Dendritic cell treated with granulocyte-macrophage colony-stimulating factor and Interleukin-4, amounts not matched to agents 40 ng/mL and 50 ng/mL, for 4 days (primary cell): ENCODE measurements around the gene JADE1.

ENCODE experiments used
- H3K27ac Mint-ChIP-seq: one replicate; pipeline ENCODE4 v1.8.0; 2022; ENCODE audit warnings: mild to moderate bottlenecking, mixed read lengths
- H3K27me3 Mint-ChIP-seq: one replicate; pipeline ENCODE4 v1.8.0; 2022; ENCODE audit warnings: mild to moderate bottlenecking, mixed read lengths
- H3K36me3 Mint-ChIP-seq: one replicate; pipeline ENCODE4 v1.8.0; 2022; ENCODE audit warnings: low read depth, mixed read lengths
- H3K4me1 Mint-ChIP-seq: one replicate; pipeline ENCODE4 v1.8.0; 2022; ENCODE audit warnings: low read depth, mixed read lengths
- H3K4me3 Mint-ChIP-seq: one replicate; pipeline ENCODE4 v1.8.0; 2022; ENCODE audit warnings: mild to moderate bottlenecking, moderate library complexity, mixed read lengths
- H3K9me3 Mint-ChIP-seq: one replicate; pipeline ENCODE4 v1.8.0; 2022; ENCODE audit warnings: mixed read lengths
- intact Hi-C: fragments of 100-400 bp; cut with micrococcal nuclease; formaldehyde crosslinking; loops from one replicate; pipeline ENCODE4 v1.15.0; 2022

Gene JADE1

GRCh38 chr4:128793859-128794672 is 15.4 kb upstream of the JADE1 start:
- Mint-ChIP-seq H3K4me3 (no peak overlapping the region), H3K4me1 (peaks cover 8% of the 10 kb centered on the region), H3K9me3 (no peaks in the 10 kb centered on the region), H3K36me3 (no peaks in the 10 kb centered on the region), H3K27me3 (no peaks in the 10 kb centered on the region), H3K27ac (no peak overlapping the region)
- intact Hi-C loops = no loop called here

- intact Hi-C loops = no loop called here
- Mint-ChIP-seq H3K9me3 (no peaks in the 10 kb centered on the region), H3K27me3 (no peaks in the 10 kb centered on the region), H3K4me3 (no peak overlapping the region), H3K36me3 (no peaks in the 10 kb centered on the region), H3K4me1 (peaks cover 8% of the 10 kb centered on the region), H3K27ac (no peak overlapping the region)
Measured at GRCh38 chr4:128796934-128797333, 12.6 kb upstream of the JADE1 start.

GRCh38 chr4:128800284-128800683 is 9.2 kb upstream of the JADE1 start:
- H3K4me3 Mint-ChIP-seq = no peak overlapping the region
- H3K27me3 Mint-ChIP-seq = no peaks in the 10 kb centered on the region
- H3K4me1 Mint-ChIP-seq = no peaks in the 10 kb centered on the region
- H3K36me3 Mint-ChIP-seq = no peaks in the 10 kb centered on the region
- H3K9me3 Mint-ChIP-seq = no peaks in the 10 kb centered on the region
- intact Hi-C loops = no loop called here
- H3K27ac Mint-ChIP-seq = no peak overlapping the region

DNA sequence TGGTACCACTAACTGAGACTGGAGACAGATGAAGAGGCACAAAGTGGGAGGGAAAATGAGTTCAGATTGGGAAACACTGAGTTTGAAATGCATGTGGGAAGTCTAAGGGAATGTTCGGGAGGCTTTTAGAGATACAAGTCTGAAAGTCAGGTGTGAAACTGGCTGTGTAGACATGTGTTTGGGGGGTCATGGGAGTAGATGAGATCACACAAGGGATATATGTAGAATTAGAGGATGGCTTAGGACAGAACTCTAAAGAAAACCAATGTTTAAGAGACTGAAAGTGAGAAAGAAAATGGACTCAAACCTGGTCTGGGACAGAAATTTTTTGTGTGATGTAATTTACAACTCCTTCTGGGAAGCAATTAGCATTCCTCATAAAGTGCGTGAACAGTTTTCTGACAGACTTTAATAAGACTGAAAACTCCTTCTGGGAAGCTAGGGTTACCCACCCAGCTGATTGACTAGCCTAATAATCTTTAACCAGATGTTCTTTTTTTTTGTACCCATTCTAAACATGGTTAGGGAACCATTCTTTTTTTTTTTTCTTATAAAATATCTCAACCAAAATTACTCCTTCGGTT is 8.7 kb upstream of the JADE1 start:
- Mint-ChIP-seq H3K4me3 (no peak overlapping the region), H3K27ac (no peak overlapping the region), H3K4me1 (no peaks in the 10 kb centered on the region), H3K36me3 (no peaks in the 10 kb centered on the region), H3K27me3 (no peaks in the 10 kb centered on the region), H3K9me3 (no peaks in the 10 kb centered on the region)
- intact Hi-C loops = no loop called here

DNA sequence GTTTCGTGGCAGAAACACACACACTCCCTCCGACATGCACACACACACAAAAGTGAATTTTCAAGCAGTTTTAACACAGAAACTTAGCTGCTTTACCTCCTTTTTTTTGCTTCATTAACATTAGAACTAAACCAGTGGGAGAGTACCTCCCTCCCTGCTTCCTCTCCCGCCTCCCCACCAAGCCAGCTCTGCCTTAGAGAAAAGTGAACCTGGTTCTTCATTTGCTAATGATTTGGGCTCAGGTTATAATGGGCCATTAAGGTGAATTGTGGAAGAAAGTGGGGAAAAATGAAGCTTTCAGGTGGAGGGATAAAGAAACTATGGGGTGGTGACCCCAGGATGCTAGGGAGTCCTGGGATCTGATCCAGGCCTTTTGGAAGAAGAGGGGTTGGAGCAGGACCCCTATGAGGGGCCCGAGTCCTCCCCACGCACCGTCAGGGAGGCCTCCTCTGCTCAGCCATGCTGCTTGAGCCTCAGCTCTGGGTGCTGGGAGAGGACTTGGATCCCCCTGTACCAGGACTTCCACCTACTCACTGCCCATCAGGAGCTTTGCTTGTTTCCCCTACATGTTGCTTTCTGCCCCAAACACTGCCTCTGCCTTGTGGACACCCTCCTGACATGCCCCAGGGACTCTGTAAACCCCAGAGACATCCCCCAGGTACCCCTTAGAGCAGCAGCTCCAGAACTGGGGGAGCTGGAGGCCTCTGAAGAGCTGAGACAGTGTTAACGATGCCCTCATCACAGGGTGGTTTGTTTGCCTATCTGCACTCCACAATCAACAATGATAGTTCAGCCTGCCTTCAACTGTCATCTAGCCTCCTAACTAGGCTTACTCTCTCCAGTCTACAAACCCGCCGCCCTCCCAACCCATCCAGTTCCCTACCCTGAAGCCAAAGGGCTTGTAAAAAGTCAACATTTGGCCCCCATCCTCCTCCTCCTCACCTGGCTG is 6.5 kb upstream of the JADE1 start:
- H3K4me3 Mint-ChIP-seq = no peak overlapping the region
- intact Hi-C loops = no loop called here
- H3K36me3 Mint-ChIP-seq = no peaks in the 10 kb centered on the region

GRCh38 chr4:128803783-128804182 is 5.7 kb upstream of the JADE1 start:
- Mint-ChIP-seq H3K27ac (no peak overlapping the region), H3K4me3 (no peak overlapping the region), H3K4me1 (no peaks in the 10 kb centered on the region), H3K27me3 (peaks cover 3% of the 10 kb centered on the region), H3K9me3 (no peaks in the 10 kb centered on the region), H3K36me3 (no peaks in the 10 kb centered on the region)
- intact Hi-C loops = no loop called here

More for the DNA sequence above, 6.5 kb upstream of the JADE1 start:
- Mint-ChIP-seq H3K4me1 (no peaks in the 10 kb centered on the region), H3K9me3 (no peaks in the 10 kb centered on the region), H3K27me3 (peaks cover 3% of the 10 kb centered on the region), H3K27ac (no peak overlapping the region)

GRCh38 chr4:128810331-128810870 is 901 bp downstream of the JADE1 start:
- Mint-ChIP-seq H3K27ac (peak overlapping the region; percentile 92), H3K4me1 (peaks cover 9% of the 10 kb centered on the region), H3K4me3 (peak overlapping the region; percentile 89), H3K36me3 (peaks cover 18% of the 10 kb centered on the region), H3K27me3 (peaks cover 3% of the 10 kb centered on the region), H3K9me3 (no peaks in the 10 kb centered on the region)
- intact Hi-C loops = loop anchor here (2.0 to 5.0 kb wide), 2 partner anchors 238 to 282 kb away; partner anchors contain the start of gene SCLT1

- H3K9me3 Mint-ChIP-seq = no peaks in the 10 kb centered on the region
- peaks cover 9% of the 10 kb centered on the region for H3K4me1 Mint-ChIP-seq
- peak overlapping the region; percentile 89 for H3K4me3 Mint-ChIP-seq
- H3K36me3 Mint-ChIP-seq = peaks cover 18% of the 10 kb centered on the region
- peaks cover 3% of the 10 kb centered on the region for H3K27me3 Mint-ChIP-seq
- intact Hi-C loops = loop anchor here (2.0 to 5.0 kb wide), 2 partner anchors 239 to 282 kb away; partner anchors contain the start of gene SCLT1
- H3K27ac Mint-ChIP-seq = peak overlapping the region; percentile 92
Measured at GRCh38 chr4:128810871-128811570, 1.5 kb downstream of the JADE1 start.

GRCh38 chr4:128811571-128812441 is 2.3 kb downstream of the JADE1 start:
- Mint-ChIP-seq H3K4me1 (peaks cover 9% of the 10 kb centered on the region), H3K27me3 (peaks cover 3% of the 10 kb centered on the region), H3K4me3 (peak overlapping the region; percentile 89), H3K27ac (peak overlapping the region; percentile 92), H3K9me3 (no peaks in the 10 kb centered on the region), H3K36me3 (peaks cover 25% of the 10 kb centered on the region)
- intact Hi-C loops = loop anchor here (1.0 to 5.0 kb wide), 4 partner anchors 51 to 525 kb away; partner anchors contain the start of genes PGRMC2 and SCLT1

GRCh38 chr4:128812442-128813235 is 3.1 kb downstream of the JADE1 start:
- H3K9me3 Mint-ChIP-seq = no peaks in the 10 kb centered on the region
- H3K4me3 Mint-ChIP-seq = peak overlapping the region; percentile 86
- peaks cover 9% of the 10 kb centered on the region for H3K4me1 Mint-ChIP-seq
- peaks cover 1% of the 10 kb centered on the region for H3K27me3 Mint-ChIP-seq
- intact Hi-C loops = loop anchor here (1.0 to 5.0 kb wide), 3 partner anchors 51 to 525 kb away; partner anchors contain the start of gene PGRMC2
- peaks cover 25% of the 10 kb centered on the region for H3K36me3 Mint-ChIP-seq
- H3K27ac Mint-ChIP-seq = peak overlapping the region; percentile 92

GRCh38 chr4:128813965-128814364 is 4.5 kb downstream of the JADE1 start:
- no peak overlapping the region for H3K27ac Mint-ChIP-seq
- no peaks in the 10 kb centered on the region for H3K27me3 Mint-ChIP-seq
- H3K36me3 Mint-ChIP-seq = peaks cover 25% of the 10 kb centered on the region
- H3K4me3 Mint-ChIP-seq = no peak overlapping the region
- intact Hi-C loops = loop anchor here (5.0 kb wide), 1 partner anchor 242 kb away; no protein-coding TSS in a partner anchor
- H3K9me3 Mint-ChIP-seq = no peaks in the 10 kb centered on the region
- H3K4me1 Mint-ChIP-seq = peaks cover 12% of the 10 kb centered on the region

DNA sequence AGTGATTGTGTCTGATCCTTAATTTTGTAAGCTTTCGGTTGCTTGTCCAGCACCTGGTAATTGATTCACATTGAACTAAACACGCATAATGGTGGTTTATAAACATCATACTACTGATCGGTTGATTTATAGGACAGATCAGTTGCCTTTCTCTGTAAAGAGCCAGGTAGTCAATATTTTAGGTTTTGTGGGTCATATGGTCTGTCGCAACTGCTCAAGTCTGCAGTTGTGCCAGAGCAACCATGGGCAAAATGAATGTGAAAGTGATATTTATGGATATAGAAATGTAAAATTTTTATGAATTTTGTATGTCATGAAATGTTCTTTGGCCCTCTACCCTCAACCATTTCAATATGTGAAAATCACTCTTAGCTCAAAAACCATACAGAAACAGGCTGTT is 8.9 kb downstream of the JADE1 start:
- intact Hi-C loops = no loop called here
- H3K27ac Mint-ChIP-seq = no peak overlapping the region
- no peaks in the 10 kb centered on the region for H3K27me3 Mint-ChIP-seq
- no peak overlapping the region for H3K4me3 Mint-ChIP-seq
- peaks cover 7% of the 10 kb centered on the region for H3K36me3 Mint-ChIP-seq
- H3K4me1 Mint-ChIP-seq = peaks cover 15% of the 10 kb centered on the region
- H3K9me3 Mint-ChIP-seq = no peaks in the 10 kb centered on the region
